B cell (primary cell): ENCODE measurements around the gene RAP2C.

Source experiments
- EZH2 ChIP-seq: IDR thresholded peaks from 2 replicates; pipeline ENCODE4 v1.6.1; 2012; ENCODE audit warnings: borderline replicate concordance, low read depth, mild to moderate bottlenecking, moderate library complexity, low read length; ENCODE audit not compliant: insufficient read depth, poor library complexity, severe bottlenecking
- TF ChIP-seq, protein P1 (sequence below): fragments of 200-600 bp; IDR thresholded peaks from one replicate; pipeline ENCODE4 v1.8.0; 2022; ENCODE audit warnings: antibody characterized with exemption, mild to moderate bottlenecking

DNA sequence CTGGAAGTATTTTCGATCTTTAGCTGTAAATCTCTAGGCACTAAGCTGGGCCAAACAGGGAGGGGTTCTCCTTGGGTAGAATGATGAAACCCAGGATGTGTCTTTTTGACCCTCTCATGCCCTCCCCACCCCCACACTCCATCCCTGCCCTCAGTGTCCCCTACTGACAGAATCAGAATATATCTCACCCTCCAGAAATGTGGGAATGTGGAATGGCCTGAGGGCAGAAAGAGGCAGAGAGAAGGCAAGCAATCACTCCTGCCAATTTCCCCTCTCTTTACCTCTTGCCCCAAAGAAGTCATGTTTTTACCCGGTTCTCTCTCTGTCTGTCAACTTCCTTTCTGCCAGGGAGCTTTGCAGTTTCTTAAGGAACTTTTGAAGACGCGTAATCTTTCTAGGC is 34.4 kb downstream of the RAP2C start:
- TF ChIP-seq, protein P1, sequence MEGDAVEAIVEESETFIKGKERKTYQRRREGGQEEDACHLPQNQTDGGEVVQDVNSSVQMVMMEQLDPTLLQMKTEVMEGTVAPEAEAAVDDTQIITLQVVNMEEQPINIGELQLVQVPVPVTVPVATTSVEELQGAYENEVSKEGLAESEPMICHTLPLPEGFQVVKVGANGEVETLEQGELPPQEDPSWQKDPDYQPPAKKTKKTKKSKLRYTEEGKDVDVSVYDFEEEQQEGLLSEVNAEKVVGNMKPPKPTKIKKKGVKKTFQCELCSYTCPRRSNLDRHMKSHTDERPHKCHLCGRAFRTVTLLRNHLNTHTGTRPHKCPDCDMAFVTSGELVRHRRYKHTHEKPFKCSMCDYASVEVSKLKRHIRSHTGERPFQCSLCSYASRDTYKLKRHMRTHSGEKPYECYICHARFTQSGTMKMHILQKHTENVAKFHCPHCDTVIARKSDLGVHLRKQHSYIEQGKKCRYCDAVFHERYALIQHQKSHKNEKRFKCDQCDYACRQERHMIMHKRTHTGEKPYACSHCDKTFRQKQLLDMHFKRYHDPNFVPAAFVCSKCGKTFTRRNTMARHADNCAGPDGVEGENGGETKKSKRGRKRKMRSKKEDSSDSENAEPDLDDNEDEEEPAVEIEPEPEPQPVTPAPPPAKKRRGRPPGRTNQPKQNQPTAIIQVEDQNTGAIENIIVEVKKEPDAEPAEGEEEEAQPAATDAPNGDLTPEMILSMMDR, result no peak
- TF ChIP-seq EZH2, result no peak
